ENCODE measurements around the gene CEP44.

The CEP44 gene

GRCh38 chr4:174381440-174381800 lies 97.7 kb downstream of the CEP44 start:
- DNase-seq (ENCODE audit: low read depth in 3 of 3, low spot score in 1 of 3): no peak

All from stimulated activated CD4-positive, alpha-beta T cell treated with anti-CD3 and anti-CD28 coated beads, TNF-alpha, amount 100 ng/mL, for 1 hour (primary cell).